Parathyroid adenoma (tissue), 2 donors: ENCODE measurements around the gene MRPS18B.
A peak's percentile ranks its signal among the peaks of the same experiment; 100 is the strongest.

ENCODE experiments used
- H2AFZ ChIP-seq: fragments of 300-600 bp; sonication (generic); one replicate; pipeline ENCODE4 v1.7.0; 2017; ENCODE audit warnings: antibody characterized with exemption, mild to moderate bottlenecking
- H3K27ac ChIP-seq: fragments of 300-600 bp; sonication (generic); one replicate; pipeline ENCODE4 v1.7.0; 2017
- H3K27me3 ChIP-seq: fragments of 300-600 bp; sonication (generic); one replicate; pipeline ENCODE4 v1.7.0; 2017; ENCODE audit warnings: low read length; ENCODE audit not compliant: control insufficient read depth, insufficient read depth
- H3K36me3 ChIP-seq: fragments of 300-600 bp; sonication (generic); one replicate; pipeline ENCODE4 v1.7.0; 2017; ENCODE audit warnings: low read length; ENCODE audit not compliant: control insufficient read depth, insufficient read depth
- H3K4me1 ChIP-seq: fragments of 300-600 bp; sonication (generic); one replicate; pipeline ENCODE4 v1.7.0; 2017; ENCODE audit warnings: control low read depth
- H3K4me2 ChIP-seq: fragments of 300-600 bp; sonication (generic); one replicate; pipeline ENCODE4 v1.7.0; 2017; ENCODE audit warnings: low read length
- H3K4me3 ChIP-seq: fragments of 300-600 bp; sonication (generic); one replicate; pipeline ENCODE4 v1.7.0; 2017; ENCODE audit warnings: low read depth, low read length
- H3K79me2 ChIP-seq: fragments of 300-600 bp; sonication (generic); one replicate; pipeline ENCODE4 v1.7.0; 2017; ENCODE audit warnings: control low read depth
- H3K9ac ChIP-seq: fragments of 300-600 bp; sonication (generic); one replicate; pipeline ENCODE4 v1.7.0; 2017; ENCODE audit warnings: mild to moderate bottlenecking
- H3K9me3 ChIP-seq: fragments of 300-600 bp; sonication (generic); one replicate; pipeline ENCODE4 v1.7.0; 2017; ENCODE audit warnings: low read length; ENCODE audit not compliant: control insufficient read depth
- CTCF ChIP-seq: fragments of 300-600 bp; sonication (generic); IDR thresholded peaks from one replicate; pipeline ENCODE4 v1.7.0; 2017; ENCODE audit warnings: antibody characterized with exemption, mild to moderate bottlenecking
- donor health status: primary hyperparathyroidism.

MRPS18B gene

DNA sequence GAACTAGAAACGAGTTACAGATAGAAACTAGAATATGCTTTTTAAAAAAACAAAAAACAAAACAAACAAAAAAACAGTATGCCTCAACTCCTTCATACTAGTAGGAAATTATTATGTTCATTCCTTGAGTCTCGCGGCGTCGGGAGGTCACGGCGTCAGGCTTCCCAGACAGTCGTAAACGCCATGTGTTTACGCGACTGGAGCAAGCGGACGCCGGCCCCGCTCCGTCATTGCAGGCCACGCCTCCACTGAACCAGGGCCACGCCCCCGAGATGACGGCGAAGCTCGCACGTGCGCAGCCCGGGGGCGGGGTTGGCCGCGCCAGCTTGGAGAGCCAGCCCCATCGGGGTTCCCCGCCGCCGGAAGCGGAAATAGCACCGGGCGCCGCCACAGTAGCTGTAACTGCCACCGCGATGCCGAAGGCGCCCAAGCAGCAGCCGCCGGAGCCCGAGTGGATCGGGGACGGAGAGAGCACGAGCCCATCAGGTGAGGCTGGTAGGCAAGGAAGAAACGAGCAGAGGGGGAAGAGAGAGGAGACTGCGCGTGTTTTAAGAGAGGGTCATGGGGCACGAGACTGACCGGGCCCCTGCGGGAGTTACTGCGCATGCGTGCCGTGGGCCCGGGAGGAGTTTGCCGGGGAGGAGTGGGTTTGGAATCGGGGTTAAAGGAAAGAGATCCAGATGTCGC lies 46.4 kb upstream of the MRPS18B start, which contains the start of gene ABCF1:
ABCF1 (plus strand) TSS at position 368 of the 687 bp plus-strand sequence; CDS start at position 414, 46 bp downstream.
- Histone ChIP-seq H3K27ac (peak within 1 kb of the TSS; percentile 73), H3K4me2 (peak within 1 kb of the TSS; percentile 89), H2AFZ (peak within 1 kb of the TSS; percentile 69), H3K36me3 (no peaks in the 10 kb centered on the region), H3K4me1 (peaks cover 9% of the 10 kb centered on the region), H3K9me3 (no peaks in the 10 kb centered on the region), H3K9ac (peak within 1 kb of the TSS; percentile 11), H3K79me2 (peaks cover 32% of the 10 kb centered on the region), H3K4me3 (peak within 1 kb of the TSS; percentile 99), H3K27me3 (no peaks in the 10 kb centered on the region)
- no peak for TF ChIP-seq CTCF

GRCh38 chr6:30571762-30572082 lies 45.9 kb upstream of the MRPS18B start:
- H3K27me3 ChIP-seq: no peaks in the 10 kb centered on the region
- peak overlapping the region; percentile 89 for H3K4me2 ChIP-seq
- peaks cover 9% of the 10 kb centered on the region for H3K4me1 ChIP-seq
- peak overlapping the region; percentile 69 for H2AFZ ChIP-seq
- H3K27ac ChIP-seq: peak overlapping the region; percentile 73
- no peaks in the 10 kb centered on the region for H3K9me3 ChIP-seq
- TF ChIP-seq CTCF: no peak
- H3K9ac ChIP-seq: peak overlapping the region; percentile 2
- H3K4me3 ChIP-seq: peak overlapping the region; percentile 99
- H3K36me3 ChIP-seq: no peaks in the 10 kb centered on the region
- peaks cover 35% of the 10 kb centered on the region for H3K79me2 ChIP-seq

DNA sequence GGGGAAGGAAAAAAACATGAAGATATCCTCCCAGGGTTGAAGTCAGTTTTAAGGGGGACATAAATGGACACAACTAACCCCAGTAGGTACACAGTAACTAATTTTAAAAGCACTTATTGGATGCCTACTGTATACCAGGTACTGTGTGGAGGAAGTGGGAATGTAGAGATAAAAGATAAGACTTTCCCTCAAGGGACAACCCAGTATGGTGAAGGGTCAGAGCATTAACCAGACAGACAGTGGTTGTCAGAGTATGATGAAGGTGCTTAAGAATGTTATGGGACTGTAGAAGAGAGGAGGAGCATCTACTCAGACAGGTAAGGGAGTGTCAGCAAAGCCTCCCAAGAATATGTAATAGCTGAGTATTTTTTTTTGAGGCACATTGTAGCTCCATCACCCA lies 45.5 kb upstream of the MRPS18B start:
- H3K79me2 ChIP-seq: peaks cover 35% of the 10 kb centered on the region
- H3K9ac ChIP-seq: no peak overlapping the region
- H2AFZ ChIP-seq: no peak overlapping the region
- no peaks in the 10 kb centered on the region for H3K27me3 ChIP-seq
- H3K9me3 ChIP-seq: no peaks in the 10 kb centered on the region
- H3K4me3 ChIP-seq: peak overlapping the region; percentile 99
- TF ChIP-seq CTCF: no peak
- H3K27ac ChIP-seq: no peak overlapping the region
- no peaks in the 10 kb centered on the region for H3K36me3 ChIP-seq
- peaks cover 9% of the 10 kb centered on the region for H3K4me1 ChIP-seq
- H3K4me2 ChIP-seq: peak overlapping the region; percentile 89

DNA sequence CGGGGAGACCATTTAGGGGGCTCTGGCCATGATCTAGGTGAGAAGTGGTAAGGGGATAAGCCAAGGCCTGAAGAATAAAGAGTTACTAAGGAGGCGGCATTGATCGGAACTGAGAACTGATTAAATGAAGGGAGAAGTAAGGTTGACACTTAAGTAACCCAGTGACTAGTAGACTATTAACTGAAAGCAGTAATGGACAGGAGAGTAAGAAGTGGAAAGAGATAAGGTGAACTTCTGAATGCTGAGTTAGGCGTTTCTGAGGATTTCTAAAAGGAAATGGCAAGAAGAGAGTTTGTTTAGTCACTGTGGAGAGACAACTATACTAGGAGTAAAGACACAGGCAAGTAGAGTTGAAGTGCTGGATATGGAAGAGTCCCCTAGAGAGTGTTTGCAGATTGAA lies 44.5 kb upstream of the MRPS18B start:
- H3K4me1 ChIP-seq: peaks cover 9% of the 10 kb centered on the region
- no peak overlapping the region for H3K9ac ChIP-seq
- H3K36me3 ChIP-seq: no peaks in the 10 kb centered on the region
- peaks cover 35% of the 10 kb centered on the region for H3K79me2 ChIP-seq
- H2AFZ ChIP-seq: no peak overlapping the region
- no peak overlapping the region for H3K4me2 ChIP-seq
- H3K27me3 ChIP-seq: no peaks in the 10 kb centered on the region
- H3K4me3 ChIP-seq: no peak overlapping the region
- H3K9me3 ChIP-seq: no peaks in the 10 kb centered on the region
- H3K27ac ChIP-seq: no peak overlapping the region
- TF ChIP-seq CTCF: no peak

DNA sequence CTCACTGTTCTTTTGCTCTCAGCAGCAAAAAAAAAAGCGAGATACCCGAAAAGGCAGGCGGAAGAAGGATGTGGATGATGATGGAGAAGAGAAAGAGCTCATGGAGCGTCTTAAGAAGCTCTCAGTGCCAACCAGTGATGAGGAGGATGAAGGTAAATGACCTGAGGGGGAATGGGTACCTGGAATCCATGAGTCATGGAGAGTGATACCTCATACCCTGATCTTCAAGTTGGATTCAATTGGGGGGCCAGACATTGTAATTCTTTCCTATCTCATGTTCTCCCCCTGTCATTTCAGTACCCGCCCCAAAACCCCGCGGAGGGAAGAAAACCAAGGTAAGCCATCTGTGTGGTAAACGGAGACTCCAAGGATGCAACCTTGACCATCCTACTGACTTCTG lies 39.6 kb upstream of the MRPS18B start:
- H2AFZ ChIP-seq: no peak overlapping the region
- H3K79me2 ChIP-seq: peaks cover 13% of the 10 kb centered on the region
- TF ChIP-seq CTCF: no peak
- no peaks in the 10 kb centered on the region for H3K9me3 ChIP-seq
- H3K4me1 ChIP-seq: no peaks in the 10 kb centered on the region
- no peak overlapping the region for H3K4me3 ChIP-seq
- H3K9ac ChIP-seq: no peak overlapping the region
- H3K4me2 ChIP-seq: no peak overlapping the region
- H3K27ac ChIP-seq: no peak overlapping the region
- H3K27me3 ChIP-seq: no peaks in the 10 kb centered on the region
- H3K36me3 ChIP-seq: no peaks in the 10 kb centered on the region
